Activated CD8-positive, alpha-beta T cell treated with anti-CD3 and anti-CD28 coated beads, Interleukin-2, amount 10 ng/mL, durations not matched to agents 7 days and 5 days (primary cell): ENCODE results near the gene SEC31A. TPM values are rescaled to one million over a fixed set of nuclear protein-coding genes. Genes with fewer than 3 reads are reported as not detected.
"Not testable (repeated sequence)": the region's sequence is repeated elsewhere in the genome, so short reads cannot be mapped to it uniquely, and the experiment has no call there.

ENCODE experiments used
- ATAC-seq: fragments of 150-1000 bp; cut with Tn5 transposase; one replicate; pipeline ENCODE4 v1.10.0; 2021; ENCODE audit warnings: moderate library complexity
- CTCF ChIA-PET: fragments of 350-600 bp; sonication (Branson Sonifier 250); formaldehyde crosslinking; loops from one replicate; lab custom pipeline; 2021; ENCODE audit warnings: antibody characterized with exemption; lab: Charles Lee
- POLR2A ChIA-PET: fragments of 350-600 bp; sonication (Branson Sonifier 250); formaldehyde crosslinking; loops from one replicate; lab custom pipeline; 2021; ENCODE audit warnings: antibody characterized with exemption; lab: Charles Lee
- DNase-seq: peaks from one replicate; pipeline ENCODE4 v3.0.0-alpha.2; 2020
- H3K27ac Mint-ChIP-seq: one replicate; pipeline ENCODE4 v1.8.0; 2021; ENCODE audit warnings: mild to moderate bottlenecking, mixed read lengths
- H3K27me3 Mint-ChIP-seq: one replicate; pipeline ENCODE4 v1.8.0; 2021; ENCODE audit warnings: low read depth, mixed read lengths
- H3K36me3 Mint-ChIP-seq: one replicate; pipeline ENCODE4 v1.8.0; 2021; ENCODE audit warnings: low read depth, mixed read lengths
- H3K4me1 Mint-ChIP-seq: one replicate; pipeline ENCODE4 v1.8.0; 2021; ENCODE audit warnings: low read depth, mixed read lengths
- H3K4me3 Mint-ChIP-seq: one replicate; pipeline ENCODE4 v1.8.0; 2021; ENCODE audit warnings: mild to moderate bottlenecking, mixed read lengths
- H3K9me3 Mint-ChIP-seq: one replicate; pipeline ENCODE4 v1.8.0; 2022; ENCODE audit warnings: mixed read lengths; ENCODE audit not compliant: insufficient read depth
- total RNA-seq, 2 experiments: library from RNA; stranded (reverse); gene quantifications; one replicate each; pipeline ENCODE4 v1.2.3, GENCODE V29; 2021

The SEC31A gene
- 100 to 1,000 TPM; 111 to 113 TPM for total RNA-seq

- Mint-ChIP-seq H3K4me3 (peak within 1 kb of the TSS; percentile 93), H3K9me3 (no peaks in the 10 kb centered on the region), H3K36me3 (peaks cover 52% of the 10 kb centered on the region), H3K27ac (peak within 1 kb of the TSS; percentile 97), H3K4me1 (peaks cover 47% of the 10 kb centered on the region), H3K27me3 (no peaks in the 10 kb centered on the region)
- ChIA-PET CTCF (interaction anchor here (2.5 to 2.7 kb wide), 2 partner anchors 8 to 39 kb away, joined by 15 read pairs; no protein-coding TSS in a partner anchor), POLR2A (interaction anchor here (1.0 to 4.1 kb wide), 5 partner anchors 9 to 144 kb away, joined by 3 to 26 read pairs (median 6); partner anchors contain the start of genes COPS4, LIN54 and THAP9)
- ATAC-seq (peak; percentile 93), DNase-seq (peak; percentile 98)
Measured at GRCh38 chr4:82890901-82891706, at the start of gene SEC31A. Gene SEC31A (minus strand): TSS chr4:82891153. CDS start chr4:82881936, 9,217 bp downstream.

- DNase-seq (no peak), ATAC-seq (no peak)
- H3K36me3 Mint-ChIP-seq = peaks cover 63% of the 10 kb centered on the region
- no peak overlapping the region for H3K4me3 Mint-ChIP-seq
- POLR2A ChIA-PET = no interaction called here
- no peaks in the 10 kb centered on the region for H3K9me3 Mint-ChIP-seq
- H3K27ac Mint-ChIP-seq = no peak overlapping the region
- H3K4me1 Mint-ChIP-seq = no peaks in the 10 kb centered on the region
- CTCF ChIA-PET = interaction anchor here (0.9 to 1.7 kb wide), 4 partner anchors 14 to 87 kb away, joined by 3 to 5 read pairs (median 4); no protein-coding TSS in a partner anchor
- H3K27me3 Mint-ChIP-seq = no peaks in the 10 kb centered on the region
Measured at GRCh38 chr4:82939414-82939813, 48.5 kb upstream of the SEC31A start.

DNA sequence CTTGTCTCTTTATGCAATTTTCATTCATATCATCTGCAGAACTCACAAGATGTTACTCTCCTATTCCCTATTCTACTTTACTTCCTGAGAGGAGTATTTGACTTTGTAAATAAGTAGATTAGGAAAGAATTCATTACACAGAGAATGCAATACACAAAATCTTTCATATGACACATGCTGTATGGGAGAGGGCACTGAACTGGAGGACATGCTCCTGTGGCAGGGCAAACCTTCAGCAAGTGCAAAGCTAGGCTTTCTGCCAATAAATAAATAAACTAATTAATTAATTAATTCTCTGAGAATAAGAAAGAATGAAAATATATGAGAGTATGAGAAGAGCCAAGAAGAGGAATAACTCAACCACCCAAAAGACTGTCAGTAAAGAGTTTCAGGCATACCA is 43.5 kb upstream of the SEC31A start:
- ChIA-PET CTCF (no interaction called here), POLR2A (no interaction called here)
- no peak overlapping the region for H3K27ac Mint-ChIP-seq
- peaks cover 63% of the 10 kb centered on the region for H3K36me3 Mint-ChIP-seq
- DNase-seq (no peak), ATAC-seq (no peak)
- H3K27me3 Mint-ChIP-seq = no peaks in the 10 kb centered on the region
- no peak overlapping the region for H3K4me3 Mint-ChIP-seq
- no peaks in the 10 kb centered on the region for H3K4me1 Mint-ChIP-seq
- H3K9me3 Mint-ChIP-seq = no peaks in the 10 kb centered on the region

- no peak overlapping the region for H3K4me3 Mint-ChIP-seq
- ChIA-PET CTCF (interaction anchor here (1.3 kb wide), 1 partner anchor 31 kb away, joined by 3 read pairs; no protein-coding TSS in a partner anchor), POLR2A (no interaction called here)
Measured at GRCh38 chr4:82930848-82931755, 40.1 kb upstream of the SEC31A start.

DNA sequence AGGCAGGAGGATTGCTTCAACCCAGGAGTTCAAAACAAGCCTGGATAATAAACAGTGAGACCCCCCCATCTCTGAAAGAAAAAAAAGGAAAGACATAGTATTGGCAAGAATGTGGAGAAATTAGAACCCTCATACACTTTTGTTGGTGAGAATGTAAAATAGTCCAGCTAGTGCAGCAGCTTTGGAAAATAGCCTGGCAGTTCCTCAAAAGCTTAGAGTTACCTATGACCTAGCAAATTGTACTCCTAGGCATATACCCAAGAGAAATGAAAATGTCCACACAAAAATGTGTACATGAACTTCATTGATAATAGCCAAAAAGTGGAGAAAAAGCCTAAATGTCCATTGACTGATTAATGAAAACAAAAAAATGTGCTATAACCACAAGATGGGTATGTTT is 30.8 kb upstream of the SEC31A start:
- ChIA-PET CTCF (no interaction called here), POLR2A (no interaction called here)
- no peaks in the 10 kb centered on the region for H3K27me3 Mint-ChIP-seq
- no peak for ATAC-seq
- H3K4me1 Mint-ChIP-seq = no peaks in the 10 kb centered on the region
- H3K27ac Mint-ChIP-seq = no peak overlapping the region
- peaks cover 25% of the 10 kb centered on the region for H3K36me3 Mint-ChIP-seq
- H3K4me3 Mint-ChIP-seq = no peak overlapping the region
- DNase-seq = no peak
- no peaks in the 10 kb centered on the region for H3K9me3 Mint-ChIP-seq

More at GRCh38 chr4:82930848-82931755, 40.1 kb upstream of the SEC31A start:
- Mint-ChIP-seq H3K27me3 (no peaks in the 10 kb centered on the region), H3K27ac (no peak overlapping the region), H3K36me3 (peaks cover 53% of the 10 kb centered on the region), H3K4me1 (peaks cover 3% of the 10 kb centered on the region), H3K9me3 (no peaks in the 10 kb centered on the region)
- no peak for DNase-seq
- ATAC-seq = no peak

DNA sequence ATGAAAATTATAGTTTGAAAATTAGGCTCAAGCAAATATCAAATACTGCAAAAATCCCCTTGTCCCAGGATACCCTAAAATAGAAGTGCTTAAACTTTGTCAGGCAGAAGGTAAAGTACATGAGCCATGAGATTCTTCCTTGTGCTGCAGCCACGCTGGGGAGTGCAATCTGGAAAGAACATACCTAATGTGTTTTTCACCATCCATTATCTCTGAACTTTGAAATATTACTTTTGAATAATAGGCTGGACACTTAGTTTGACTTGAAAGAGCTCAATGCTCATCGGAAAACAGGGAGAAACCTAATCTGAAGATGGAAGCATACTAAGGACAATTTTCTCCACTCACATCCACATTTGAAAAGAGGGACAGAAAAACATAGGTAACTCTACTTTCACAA is 28.4 kb upstream of the SEC31A start:
- no peak for DNase-seq
- no peaks in the 10 kb centered on the region for H3K4me1 Mint-ChIP-seq
- H3K27me3 Mint-ChIP-seq = no peaks in the 10 kb centered on the region
- ChIA-PET POLR2A (no interaction called here), CTCF (no interaction called here)
- ATAC-seq = no peak
- peaks cover 32% of the 10 kb centered on the region for H3K36me3 Mint-ChIP-seq
- H3K27ac Mint-ChIP-seq = no peak overlapping the region
- no peak overlapping the region for H3K4me3 Mint-ChIP-seq
- H3K9me3 Mint-ChIP-seq = no peaks in the 10 kb centered on the region

- no peaks in the 10 kb centered on the region for H3K9me3 Mint-ChIP-seq
- H3K4me3 Mint-ChIP-seq = no peak overlapping the region
- H3K27ac Mint-ChIP-seq = no peak overlapping the region
- ChIA-PET CTCF (no interaction called here), POLR2A (no interaction called here)
- no peaks in the 10 kb centered on the region for H3K4me1 Mint-ChIP-seq
- no peaks in the 10 kb centered on the region for H3K27me3 Mint-ChIP-seq
- peaks cover 29% of the 10 kb centered on the region for H3K36me3 Mint-ChIP-seq
- ATAC-seq (no peak), DNase-seq (no peak)
Measured at GRCh38 chr4:82918091-82918490, 27.1 kb upstream of the SEC31A start.

DNA sequence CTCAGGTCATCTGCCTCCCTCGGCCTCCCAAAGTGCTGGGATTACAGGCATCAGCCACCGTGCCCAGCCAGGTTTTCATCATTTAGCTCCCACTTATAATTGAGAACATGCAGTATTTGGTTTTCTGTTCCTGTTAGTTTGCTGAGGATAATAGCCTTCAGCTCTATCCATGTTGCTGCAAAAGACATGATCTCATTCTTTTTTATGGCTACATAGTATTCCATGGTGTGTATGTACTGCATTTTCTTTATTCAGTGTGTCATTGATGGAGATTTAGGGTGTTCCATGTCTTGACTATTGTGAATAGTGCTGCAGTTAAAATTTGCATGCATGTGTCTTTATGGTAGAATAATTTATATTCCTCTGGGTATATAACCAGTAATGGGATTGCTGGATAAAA is 23.0 kb upstream of the SEC31A start:
- not testable (repeated sequence) for ATAC-seq, H3K9me3 Mint-ChIP-seq, H3K27me3 Mint-ChIP-seq, H3K27ac Mint-ChIP-seq, H3K4me3 Mint-ChIP-seq, H3K4me1 Mint-ChIP-seq, DNase-seq
- CTCF ChIA-PET = interaction anchor here (1.1 kb wide), 1 partner anchor 8 kb away, joined by 3 read pairs; no protein-coding TSS in a partner anchor
- peaks cover 27% of the 10 kb centered on the region for H3K36me3 Mint-ChIP-seq
- POLR2A ChIA-PET = interaction anchor here (0.5 to 1.2 kb wide), 2 partner anchors 11 to 366 kb away, joined by 3 read pairs; no protein-coding TSS in a partner anchor

DNA sequence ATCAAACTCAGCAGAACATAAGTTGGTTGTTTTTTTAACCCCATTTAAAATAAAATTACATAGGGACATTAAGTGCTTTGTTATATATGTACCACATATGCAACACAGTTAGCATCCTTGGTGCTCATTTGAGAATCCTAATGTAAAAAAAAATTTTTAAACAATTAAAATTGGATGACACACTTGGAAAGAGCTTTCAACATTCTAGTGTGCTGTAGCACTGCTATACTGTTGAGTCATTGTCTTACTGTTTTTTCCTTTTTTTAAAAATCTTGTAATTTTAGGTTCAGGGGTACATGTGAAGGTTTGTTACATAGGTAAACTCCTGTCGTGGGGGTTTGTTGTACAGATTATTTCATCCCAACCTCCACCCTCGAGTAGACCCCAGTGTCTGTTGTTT is 22.4 kb upstream of the SEC31A start:
- no peaks in the 10 kb centered on the region for H3K4me1 Mint-ChIP-seq

GRCh38 chr4:82909326-82909725 is 18.4 kb upstream of the SEC31A start:
- POLR2A ChIA-PET = no interaction called here
- no peak overlapping the region for H3K4me3 Mint-ChIP-seq
- H3K36me3 Mint-ChIP-seq = peaks cover 12% of the 10 kb centered on the region
- DNase-seq (no peak), ATAC-seq (no peak)
- no peaks in the 10 kb centered on the region for H3K9me3 Mint-ChIP-seq
- no peaks in the 10 kb centered on the region for H3K27me3 Mint-ChIP-seq
- peaks cover 18% of the 10 kb centered on the region for H3K4me1 Mint-ChIP-seq
- CTCF ChIA-PET = interaction anchor here (0.7 kb wide), 1 partner anchor 9 kb away, joined by 3 read pairs; the partner anchor contains the start of gene THAP9
- H3K27ac Mint-ChIP-seq = no peak overlapping the region

More for the DNA sequence above, 22.4 kb upstream of the SEC31A start:
- ChIA-PET CTCF (interaction anchor here (1.1 kb wide), 1 partner anchor 8 kb away, joined by 3 read pairs; no protein-coding TSS in a partner anchor), POLR2A (interaction anchor here (1.7 kb wide), 1 partner anchor 13 kb away, joined by 4 read pairs; the partner anchor contains the start of gene THAP9)
- Mint-ChIP-seq H3K36me3 (peaks cover 26% of the 10 kb centered on the region), H3K9me3 (no peaks in the 10 kb centered on the region), H3K27ac (no peak overlapping the region), H3K27me3 (no peaks in the 10 kb centered on the region), H3K4me3 (no peak overlapping the region)
- ATAC-seq (no peak), DNase-seq (no peak)

DNA sequence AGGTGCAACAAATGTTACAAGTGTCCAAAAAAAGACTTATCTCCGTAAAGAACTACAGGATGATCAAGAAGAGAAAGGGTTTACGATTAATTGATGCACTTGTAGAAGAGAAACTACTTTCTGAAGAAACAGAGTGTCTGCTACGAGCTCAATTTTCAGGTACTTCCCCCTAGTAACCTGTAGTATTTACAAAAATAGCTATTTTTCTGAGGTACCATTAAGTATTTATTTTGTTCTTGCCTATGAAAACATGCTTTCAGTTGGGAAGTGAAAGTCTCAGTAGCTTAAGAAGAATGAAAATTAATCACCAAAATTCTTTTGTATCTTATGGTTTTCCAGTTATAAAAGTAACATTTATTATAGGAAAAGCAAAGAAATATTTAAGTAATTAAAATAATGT is 15.5 kb upstream of the SEC31A start:
- peaks cover 31% of the 10 kb centered on the region for H3K4me1 Mint-ChIP-seq
- no peak for DNase-seq
- CTCF ChIA-PET = interaction anchor here (1.5 kb wide), 1 partner anchor 129 kb away, joined by 5 read pairs; the partner anchor contains the start of gene COPS4

More for the DNA sequence above, 15.5 kb upstream of the SEC31A start:
- no peak overlapping the region for H3K4me3 Mint-ChIP-seq
- POLR2A ChIA-PET = interaction anchor here (1.5 kb wide), 1 partner anchor 128 kb away, joined by 4 read pairs; the partner anchor contains the start of gene COPS4
- no peaks in the 10 kb centered on the region for H3K9me3 Mint-ChIP-seq
- H3K27me3 Mint-ChIP-seq = no peaks in the 10 kb centered on the region
- H3K27ac Mint-ChIP-seq = no peak overlapping the region
- H3K36me3 Mint-ChIP-seq = peaks cover 12% of the 10 kb centered on the region
- ATAC-seq = no peak
